PC-9 (cell line): Measurements from ENCODE around the gene IFITM5.

ENCODE experiments used
- CTCF ChIP-seq: fragments of 200-600 bp; sonication (generic); conservative IDR thresholded peaks from 2 replicates; pipeline ENCODE4 v1.6.1; 2017; ENCODE audit warnings: mixed run types, antibody characterized with exemption, mild to moderate bottlenecking, moderate library complexity
- EZH2 ChIP-seq: fragments of 200-600 bp; sonication (generic); IDR thresholded peaks from 2 replicates; pipeline ENCODE4 v1.8.0; 2017; ENCODE audit warnings: antibody characterized with exemption, low read depth

GRCh38 chr11:316891-317301 lies 17.6 kb upstream of the IFITM5 start:
- TF ChIP-seq CTCF (no peak), EZH2 (no peak)
